ENCODE measurements around the gene TMEM259. TPM values are rescaled to one million over a fixed set of nuclear protein-coding genes. Genes with fewer than 3 reads are reported as not detected.

The TMEM259 gene
- total and polyA plus RNA-seq, 9 of the 15 experiments (the other 6 are each of a cell fraction or from before 2014, with no cell fraction given), result 0.52 to 231 (median 63.6) TPM

GRCh38 chr19:1032264-1032867 lies 11.4 kb upstream of the TMEM259 start (continued):
- no peak for TF ChIP-seq E2F6 (IDR thresholded peaks at IDR 0.05; ENCODE audit: borderline replicate concordance in 1 of 2, extremely low read depth in 1 of 2, insufficient read depth in 1 of 2, insufficient read length in 1 of 2, low read depth in 1 of 2, low read length in 1 of 2, poor library complexity in 1 of 2, severe bottlenecking in 1 of 2)
- no peak for TF ChIP-seq PHF20 (IDR thresholded peaks at IDR 0.05; ENCODE audit: partially characterized antibody)
- peak in 1 of 2 experiments; percentile 29; a peak in 1 of 4 replicates for TF ChIP-seq RCOR1 (IDR thresholded peaks at IDR 0.05; ENCODE audit: borderline replicate concordance in 1 of 2, low read depth in 2 of 2, low read length in 2 of 2)
- TF ChIP-seq ADNP (tag; IDR thresholded peaks at IDR 0.05), result 0 out of 2 replicates have a peak, but pooled peaks have one; percentile 32
- TF ChIP-seq SOX6 (IDR thresholded peaks at IDR 0.05), result no peak
- TF ChIP-seq ZNF347 (CRISPR knock-in tag; IDR thresholded peaks at IDR 0.05; ENCODE audit: low read depth), result no peak
- TF ChIP-seq ZNF449 (CRISPR knock-in tag; IDR thresholded peaks at IDR 0.05), result no peak
- no peak for TF ChIP-seq ZNF212 (CRISPR knock-in tag; IDR thresholded peaks at IDR 0.05)
- TF ChIP-seq ZBTB2 (IDR thresholded peaks at IDR 0.05), result no peak
- TF ChIP-seq NELFE (IDR thresholded peaks at IDR 0.05; ENCODE audit: insufficient read depth, insufficient read length), result no peak
- TF ChIP-seq ZNF133 (CRISPR knock-in tag; IDR thresholded peaks at IDR 0.05), result no peak
- peak; percentile 53 to 73; a peak in 3 of 4 replicates for TF ChIP-seq KDM1A (IDR thresholded peaks at IDR 0.05)
- TF ChIP-seq RBFOX2 (IDR thresholded peaks at IDR 0.05; ENCODE audit: low read depth, low read length), result peak; percentile 47; the same call in 1 of the 2 replicates
- TF ChIP-seq, protein P1, sequence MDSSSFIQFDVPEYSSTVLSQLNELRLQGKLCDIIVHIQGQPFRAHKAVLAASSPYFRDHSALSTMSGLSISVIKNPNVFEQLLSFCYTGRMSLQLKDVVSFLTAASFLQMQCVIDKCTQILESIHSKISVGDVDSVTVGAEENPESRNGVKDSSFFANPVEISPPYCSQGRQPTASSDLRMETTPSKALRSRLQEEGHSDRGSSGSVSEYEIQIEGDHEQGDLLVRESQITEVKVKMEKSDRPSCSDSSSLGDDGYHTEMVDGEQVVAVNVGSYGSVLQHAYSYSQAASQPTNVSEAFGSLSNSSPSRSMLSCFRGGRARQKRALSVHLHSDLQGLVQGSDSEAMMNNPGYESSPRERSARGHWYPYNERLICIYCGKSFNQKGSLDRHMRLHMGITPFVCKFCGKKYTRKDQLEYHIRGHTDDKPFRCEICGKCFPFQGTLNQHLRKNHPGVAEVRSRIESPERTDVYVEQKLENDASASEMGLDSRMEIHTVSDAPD (CRISPR knock-in tag; IDR thresholded peaks at IDR 0.05), result no peak
- TF ChIP-seq HNRNPLL (IDR thresholded peaks at IDR 0.05; ENCODE audit: low read depth, low read length, poor library complexity, severe bottlenecking), result no peak
- TF ChIP-seq KDM2B (CRISPR knock-in tag; IDR thresholded peaks at IDR 0.05), result no peak
- TF ChIP-seq ZNF253 (CRISPR knock-in tag; conservative IDR thresholded peaks at IDR 0.05), result no peak
- no peak for TF ChIP-seq MAZ (CRISPR knock-in tag; conservative IDR thresholded peaks at IDR 0.05 in 1 of 2, IDR thresholded peaks at IDR 0.05 in 1 of 2)
- no peak for TF ChIP-seq GTF2F1 (IDR thresholded peaks at IDR 0.05; ENCODE audit: low read depth, low read length)
- no peak for TF ChIP-seq COPS2 (conservative IDR thresholded peaks at IDR 0.05)
- TF ChIP-seq SMAD4 (CRISPR knock-in tag; conservative IDR thresholded peaks at IDR 0.05), result no peak
- TF ChIP-seq SNRNP70 (optimal IDR thresholded peaks at IDR 0.05; ENCODE audit: low read depth, low read length), result no peak
- no peak for TF ChIP-seq ILK (tag; IDR thresholded peaks at IDR 0.05; ENCODE audit: borderline replicate concordance, low read depth)
- TF ChIP-seq FOXK2 (conservative IDR thresholded peaks at IDR 0.05 in 1 of 2, IDR thresholded peaks at IDR 0.05 in 1 of 2; ENCODE audit: low read depth in 2 of 2), result no peak
